NCI-H748 (cell line): ENCODE results near the gene RNF149.
A peak's percentile ranks its signal among the peaks of the same experiment; 100 is the strongest.
"Not testable (repeated sequence)": the region's sequence is repeated elsewhere in the genome, so short reads cannot be mapped to it uniquely, and the experiment has no call there.

ENCODE experiments used
- DNase-seq: peaks from one replicate; lab custom pipeline; 2025; ENCODE audit not compliant: unreplicated experiment; lab: John Stamatoyannopoulos, UW

The RNF149 gene

GRCh38 chr2:101332885-101333766, 24.6 kb upstream of the RNF149 start:
- no peak for DNase-seq

DNA sequence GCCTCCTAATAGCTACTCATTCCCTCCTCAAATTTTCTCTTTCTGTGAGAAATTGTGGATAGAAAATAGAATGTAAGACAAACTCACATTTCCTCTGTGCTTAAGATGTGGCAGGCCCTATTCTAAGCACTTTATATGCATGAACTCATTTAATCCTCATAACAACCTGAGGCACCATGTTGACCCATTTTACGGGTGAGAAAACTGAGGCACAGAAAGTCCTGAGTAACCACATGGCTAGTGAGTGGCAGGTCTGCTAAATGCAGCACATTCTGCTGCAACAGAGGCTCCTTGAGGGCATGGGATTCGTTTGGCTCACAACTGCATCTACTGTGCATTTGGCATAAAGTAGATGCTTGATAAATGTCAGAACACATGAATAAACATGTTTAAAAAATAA, 22.7 kb upstream of the RNF149 start:
- no peak for DNase-seq

DNA sequence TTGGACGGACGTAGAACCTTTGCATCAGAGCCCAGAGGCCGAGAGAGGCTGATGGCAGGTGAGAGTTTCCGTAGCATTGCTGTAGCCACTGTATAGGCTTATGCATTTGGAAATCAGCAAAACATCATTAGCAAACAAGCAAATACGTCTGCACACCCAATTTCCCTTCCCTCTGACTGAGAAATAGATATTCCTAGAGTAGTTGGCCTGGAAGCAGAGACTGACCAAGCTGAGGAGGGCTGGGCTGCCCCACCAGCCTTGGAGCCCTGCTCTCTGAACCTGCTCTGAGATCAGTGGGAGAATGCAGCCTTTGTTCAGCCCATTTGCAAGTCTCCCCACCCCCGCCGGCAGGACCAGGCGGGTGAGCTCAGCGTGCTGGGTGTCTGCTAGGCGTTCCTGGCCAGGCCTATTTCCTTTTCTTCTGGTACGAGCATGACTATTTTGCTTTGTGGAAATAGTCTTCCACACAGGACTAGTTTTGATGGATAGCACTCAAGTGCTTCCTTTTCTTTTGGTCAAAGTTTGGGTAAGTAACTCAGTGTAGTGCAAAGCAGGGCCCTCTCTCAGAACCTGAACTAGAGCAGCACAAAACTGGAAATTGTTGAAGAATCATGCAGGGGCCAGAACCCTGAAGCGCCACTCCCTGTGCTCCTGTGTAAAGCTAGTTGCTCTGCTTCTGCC, 21.9 kb upstream of the RNF149 start:
- no peak for DNase-seq

- DNase-seq, result no peak
Observed at GRCh38 chr2:101329026-101329425, 20.5 kb upstream of the RNF149 start.

- DNase-seq, result no peak
Observed at GRCh38 chr2:101328474-101329007, 20.0 kb upstream of the RNF149 start.

DNA sequence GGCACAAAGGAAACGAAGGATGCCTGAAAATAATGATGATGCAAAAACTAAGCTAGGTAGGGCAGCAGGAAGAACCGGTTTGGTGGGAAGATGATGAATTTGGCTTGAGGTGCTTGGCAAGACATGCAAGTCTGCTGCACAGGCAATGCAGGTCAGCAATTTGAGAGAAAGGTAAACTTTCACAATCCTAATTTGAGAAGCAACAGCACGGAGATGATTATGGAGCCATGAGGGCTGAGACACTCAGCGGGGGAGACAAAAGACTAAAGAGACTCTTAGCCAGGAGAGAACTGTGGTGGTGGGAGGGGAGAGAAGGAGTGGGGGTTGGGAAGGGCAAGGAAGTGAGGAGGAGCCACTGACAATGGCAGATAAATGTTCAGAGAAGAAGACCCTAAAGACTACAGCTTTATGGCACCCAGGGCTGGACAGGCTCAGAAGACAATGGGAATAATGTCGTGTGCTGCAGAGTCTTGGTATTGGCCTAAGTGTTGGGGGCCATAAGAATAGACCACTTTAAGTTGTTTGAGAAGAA, 19.4 kb upstream of the RNF149 start:
- DNase-seq, result peak; percentile 59

DNA sequence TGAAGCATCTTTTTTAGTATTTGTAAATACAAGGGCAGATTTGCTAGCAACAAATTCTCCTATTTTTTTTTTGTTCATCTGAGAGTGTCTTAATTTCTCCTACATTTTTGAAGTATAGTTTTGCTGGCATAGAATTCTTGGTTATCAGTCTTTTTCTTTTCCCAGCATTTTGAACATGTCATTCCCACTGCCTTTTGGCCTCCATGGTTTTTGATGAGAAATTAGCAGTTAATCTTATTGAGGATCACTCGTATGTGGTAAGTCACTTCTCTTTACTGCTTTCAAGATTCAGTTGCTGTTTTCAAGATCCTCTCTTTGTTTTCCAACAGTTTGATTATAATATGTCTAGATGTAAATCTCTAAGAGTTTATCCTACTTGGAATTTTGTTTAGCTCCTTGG, 16.9 kb upstream of the RNF149 start:
- DNase-seq, result no peak

GRCh38 chr2:101316568-101316967, 8.1 kb upstream of the RNF149 start:
- DNase-seq, result not testable (repeated sequence)

- no peak for DNase-seq
Observed at GRCh38 chr2:101311696-101312017, 3.2 kb upstream of the RNF149 start.

DNA sequence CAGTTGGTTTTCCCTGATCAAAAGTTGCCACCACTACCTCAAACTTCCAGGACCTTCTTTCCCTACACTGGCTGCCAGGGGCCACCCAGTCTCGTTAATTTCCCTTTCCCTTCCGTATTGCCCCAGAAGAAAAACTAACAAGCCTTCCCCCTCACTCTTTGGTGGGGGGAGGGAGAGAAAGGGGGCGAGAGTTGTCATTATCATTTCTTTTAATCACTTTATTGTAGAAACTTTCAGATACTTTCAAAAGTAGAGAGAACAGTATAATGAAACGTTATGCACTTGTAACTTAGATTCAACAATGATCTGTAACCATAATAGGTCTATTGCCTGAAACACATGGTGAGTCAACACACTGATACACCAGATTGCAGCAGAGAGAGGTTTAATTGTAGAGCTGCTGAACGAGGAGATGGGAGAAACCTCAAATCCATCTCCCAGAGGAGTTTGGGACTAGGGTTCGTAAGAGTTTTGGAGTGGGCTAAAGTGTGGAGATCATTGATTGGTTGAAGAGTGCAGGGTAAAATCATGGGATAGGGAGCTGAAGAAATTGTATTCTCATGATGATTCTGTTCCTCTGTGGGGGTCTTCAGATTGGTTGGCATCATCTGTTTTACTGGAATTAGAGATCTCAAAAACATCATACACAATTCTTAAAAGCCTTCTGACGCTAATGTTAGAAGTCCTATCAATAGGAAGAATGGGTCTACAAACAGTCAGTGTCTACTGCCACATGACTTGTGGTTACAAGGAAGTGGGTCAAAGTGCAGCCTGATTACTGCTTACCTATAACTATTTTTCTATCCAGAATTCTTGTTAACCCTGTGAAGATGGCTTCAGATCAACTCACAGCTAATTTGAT, 2.6 kb upstream of the RNF149 start:
- no peak for DNase-seq

DNA sequence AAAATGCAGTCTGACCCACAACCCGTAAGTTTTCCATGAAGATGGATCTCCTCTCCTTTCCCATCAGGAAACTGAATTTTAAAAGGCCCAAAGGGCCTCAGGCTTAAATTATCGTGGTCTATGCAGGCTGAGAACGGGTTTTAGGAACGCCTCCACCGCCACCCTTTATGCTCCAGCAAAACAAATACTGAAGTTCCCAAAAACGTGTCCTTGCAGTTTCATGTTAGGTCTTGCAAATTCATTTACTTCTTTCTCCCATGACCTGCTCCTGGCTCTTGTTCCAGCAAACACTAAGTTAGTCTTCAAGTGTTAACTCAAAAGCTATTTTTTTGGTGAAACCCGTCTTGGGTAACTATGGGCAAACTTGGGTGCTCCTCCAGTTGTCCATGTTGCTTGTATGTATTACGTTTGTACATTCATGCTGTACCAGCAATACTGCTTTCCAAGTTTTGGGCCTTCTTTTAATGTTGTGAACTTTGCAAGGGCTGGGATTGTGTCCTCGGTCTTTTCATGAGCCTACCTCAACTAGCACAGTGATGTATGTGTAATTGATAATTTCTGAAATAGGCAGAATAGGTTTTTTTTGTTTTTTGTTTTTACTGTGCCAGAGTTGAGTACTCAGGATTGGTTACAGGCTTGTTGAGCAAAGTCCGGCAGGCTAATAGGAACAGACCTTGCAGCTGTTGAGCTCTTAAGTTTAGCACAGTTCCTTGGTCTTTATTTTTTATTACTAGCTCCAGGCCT, 1.8 kb upstream of the RNF149 start:
- DNase-seq, result no peak

DNA sequence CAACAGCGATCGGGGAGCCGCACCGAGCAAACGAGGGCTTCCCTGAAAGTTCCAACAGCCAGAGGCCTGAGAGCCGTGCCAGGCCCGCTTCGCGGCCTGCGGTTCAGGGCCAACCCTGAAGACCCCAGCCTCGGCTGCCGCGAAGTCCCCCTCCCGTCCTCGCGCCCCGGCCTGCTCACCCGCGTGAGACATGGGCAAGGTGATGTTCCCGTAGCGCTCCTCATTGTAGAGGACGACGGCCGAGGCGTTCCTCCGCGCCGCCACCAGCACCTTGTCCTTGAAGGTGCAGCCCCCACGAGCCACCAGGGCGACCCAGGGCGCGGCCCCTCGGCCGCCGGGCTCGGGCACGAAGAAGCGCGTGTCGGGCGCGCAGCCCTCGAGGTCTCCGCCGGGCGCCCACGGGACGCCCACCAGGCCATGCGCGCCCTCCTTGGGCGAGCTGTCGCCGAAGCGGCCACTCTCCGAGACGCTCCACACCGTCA, 510 bp downstream of the RNF149 start:
- peak; percentile 52 for DNase-seq

- no peak for DNase-seq
Observed at GRCh38 chr2:101307503-101307902, 998 bp downstream of the RNF149 start.

DNA sequence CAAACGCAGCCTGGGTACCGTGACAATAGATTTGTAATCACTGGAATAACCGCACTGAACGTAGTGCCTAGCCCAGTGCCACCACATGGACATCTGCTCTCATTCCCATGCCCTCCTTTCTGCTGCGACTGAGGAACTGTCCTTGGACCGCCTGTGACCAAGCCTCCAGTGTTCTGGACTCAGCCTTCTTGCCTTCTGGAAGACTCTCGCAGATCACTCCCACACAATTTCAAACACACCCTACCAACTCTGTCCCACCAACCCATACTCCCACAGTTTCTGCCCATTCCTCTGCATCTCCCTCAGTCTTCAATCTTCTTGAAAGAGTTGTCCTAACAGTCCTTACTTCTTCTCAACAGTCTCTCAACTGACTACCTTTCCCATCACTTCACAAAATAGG, 2.1 kb downstream of the RNF149 start:
- no peak for DNase-seq

GRCh38 chr2:101305492-101306078, 2.9 kb downstream of the RNF149 start:
- DNase-seq, result no peak

GRCh38 chr2:101305035-101305434, 3.5 kb downstream of the RNF149 start:
- DNase-seq, result no peak

GRCh38 chr2:101303688-101304087, 4.8 kb downstream of the RNF149 start:
- no peak for DNase-seq

DNA sequence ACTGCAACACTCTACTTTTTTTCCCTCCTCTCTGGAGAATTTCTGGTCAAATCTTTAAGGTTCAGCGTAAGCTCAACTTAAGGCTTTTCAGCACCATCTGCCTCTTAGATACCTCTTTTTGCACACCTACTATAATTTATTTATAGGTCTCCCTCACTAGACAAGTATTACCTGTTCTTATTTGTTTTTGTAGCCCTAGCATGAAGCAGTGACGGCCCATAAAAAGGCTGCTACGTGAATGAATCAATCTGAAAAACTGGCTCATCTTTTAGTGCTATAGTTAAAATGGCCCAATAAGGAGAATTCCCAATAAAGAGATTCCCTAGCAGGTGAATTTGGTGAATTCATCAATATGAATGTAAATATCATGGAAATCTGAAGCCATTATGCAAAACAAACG, 6.5 kb downstream of the RNF149 start:
- no peak for DNase-seq

GRCh38 chr2:101300836-101301235, 7.7 kb downstream of the RNF149 start:
- no peak for DNase-seq

DNA sequence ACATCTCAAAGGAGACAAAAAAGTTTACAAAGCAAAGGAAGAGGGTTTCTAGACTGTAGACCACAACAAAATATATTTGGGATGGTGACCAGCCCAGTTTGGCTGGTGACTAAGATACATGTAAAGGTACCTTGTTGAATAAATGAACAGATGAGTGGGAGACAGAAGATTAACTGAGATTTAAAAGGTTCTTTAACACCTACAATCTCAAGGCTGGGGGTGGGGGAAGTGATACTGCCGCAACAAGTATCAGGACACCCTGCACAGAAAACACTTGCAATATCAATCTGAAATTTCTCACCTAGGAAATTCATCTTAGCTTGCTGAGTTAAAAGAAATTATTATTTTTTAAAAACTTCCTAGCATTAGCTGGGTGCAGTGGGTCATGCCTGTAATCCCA, 8.3 kb downstream of the RNF149 start:
- no peak for DNase-seq
